Smooth muscle cell of the coronary artery (primary cell): ENCODE data around the gene EGLN2. TPM values are rescaled to one million over a fixed set of nuclear protein-coding genes. Genes with fewer than 3 reads are reported as not detected.

Experiments used
- total RNA-seq: library from RNA; depleted of rRNA; stranded (reverse); fragments of >200 nt; gene quantifications from 2 replicates; pipeline ENCODE4 v1.2.3, GENCODE V29; 2014; ENCODE audit warnings: low replicate concordance

The EGLN2 gene
- 79.9 and 112 TPM in 2 replicates for total RNA-seq

DNA sequence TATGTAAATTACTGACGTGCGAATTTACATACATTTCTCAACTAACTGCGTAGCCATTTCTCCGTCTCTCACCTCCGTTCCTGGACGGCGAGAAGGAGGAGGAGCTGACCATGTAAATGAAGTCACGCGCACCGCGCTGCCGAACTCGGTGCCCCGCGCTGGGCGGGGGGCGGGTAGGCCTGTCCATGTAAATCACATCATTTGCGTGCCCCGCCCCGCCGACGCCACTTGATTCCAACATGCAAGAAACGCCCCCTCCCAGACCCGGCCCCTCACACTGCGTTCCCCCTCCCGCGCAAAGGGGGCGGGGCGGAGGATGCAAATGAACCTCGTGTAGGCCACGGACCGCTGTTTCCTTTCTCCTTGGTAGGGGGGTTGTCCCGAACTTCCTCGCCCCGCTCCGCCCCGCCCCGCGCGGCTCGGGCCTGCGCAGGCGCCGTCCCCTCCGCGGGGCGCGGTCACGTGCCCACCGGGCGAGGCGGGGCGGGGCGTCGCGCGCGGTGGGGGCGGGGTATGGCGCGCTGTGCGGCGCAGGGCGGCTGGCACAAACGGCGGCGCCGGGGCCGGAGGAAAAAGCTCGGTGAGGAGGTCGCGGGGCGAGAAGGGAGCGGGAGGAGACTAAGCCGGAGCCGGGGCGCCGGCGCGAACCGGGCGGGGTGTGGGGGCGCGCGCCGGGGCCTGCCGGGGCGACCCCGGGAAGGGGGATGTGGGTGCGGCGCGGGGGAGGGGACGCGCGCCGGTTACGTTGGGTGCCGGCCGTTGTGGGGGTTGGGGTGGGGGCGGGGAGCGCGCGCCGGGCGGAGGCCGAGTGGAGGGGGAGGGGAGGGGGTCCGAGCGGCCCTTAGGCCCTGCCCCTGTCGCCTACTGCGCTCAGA is at the start of gene EGLN2:
TSS of gene EGLN2 (plus strand) at position 509 of the 875 bp plus-strand sequence. CDS start 1,382 bp downstream, outside the sequence.

DNA sequence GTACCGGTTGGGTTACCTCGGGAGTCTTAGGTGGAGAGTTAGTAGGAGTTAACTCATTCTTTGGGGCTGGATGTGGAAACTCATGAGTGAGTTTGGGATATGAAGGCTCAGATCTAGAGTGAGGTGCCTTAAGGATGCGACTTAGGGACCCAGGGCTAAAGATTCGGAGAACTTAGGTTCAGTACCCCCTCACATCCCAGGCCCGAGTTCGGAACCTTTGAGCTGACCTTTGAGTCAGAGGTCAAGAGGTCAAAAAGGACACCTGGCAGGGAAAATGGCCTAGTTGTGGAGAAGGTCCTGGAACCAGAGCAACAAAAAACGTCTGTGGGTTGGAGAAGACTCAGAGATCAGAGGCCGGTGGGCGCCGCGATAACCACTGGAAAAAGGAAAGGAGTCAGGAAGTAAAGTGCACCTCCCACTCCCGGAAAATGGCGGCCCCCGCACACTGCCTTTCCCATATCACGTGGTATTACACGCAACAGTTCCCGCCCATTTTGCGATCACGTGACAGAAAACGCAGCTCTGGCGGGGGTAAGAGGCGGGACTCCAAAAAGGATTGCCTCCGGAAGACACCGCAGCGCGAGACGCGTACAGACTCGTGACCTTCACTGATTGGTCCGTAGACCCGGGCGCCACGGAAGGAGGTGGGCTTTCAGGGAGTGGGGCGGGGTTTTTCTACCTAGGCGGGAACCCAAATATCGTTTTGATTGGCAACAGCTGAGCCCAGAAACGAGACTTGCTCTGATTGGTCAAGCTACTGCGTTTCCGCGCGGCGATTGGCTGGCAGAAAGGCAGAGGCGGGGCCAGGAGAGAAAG is 48.7 kb upstream of the EGLN2 start, which contains the start of gene ACTMAP:
TSS of gene ACTMAP (minus strand) at position 420 of the 816 bp plus-strand sequence. CDS start 674 bp downstream, outside the sequence.

DNA sequence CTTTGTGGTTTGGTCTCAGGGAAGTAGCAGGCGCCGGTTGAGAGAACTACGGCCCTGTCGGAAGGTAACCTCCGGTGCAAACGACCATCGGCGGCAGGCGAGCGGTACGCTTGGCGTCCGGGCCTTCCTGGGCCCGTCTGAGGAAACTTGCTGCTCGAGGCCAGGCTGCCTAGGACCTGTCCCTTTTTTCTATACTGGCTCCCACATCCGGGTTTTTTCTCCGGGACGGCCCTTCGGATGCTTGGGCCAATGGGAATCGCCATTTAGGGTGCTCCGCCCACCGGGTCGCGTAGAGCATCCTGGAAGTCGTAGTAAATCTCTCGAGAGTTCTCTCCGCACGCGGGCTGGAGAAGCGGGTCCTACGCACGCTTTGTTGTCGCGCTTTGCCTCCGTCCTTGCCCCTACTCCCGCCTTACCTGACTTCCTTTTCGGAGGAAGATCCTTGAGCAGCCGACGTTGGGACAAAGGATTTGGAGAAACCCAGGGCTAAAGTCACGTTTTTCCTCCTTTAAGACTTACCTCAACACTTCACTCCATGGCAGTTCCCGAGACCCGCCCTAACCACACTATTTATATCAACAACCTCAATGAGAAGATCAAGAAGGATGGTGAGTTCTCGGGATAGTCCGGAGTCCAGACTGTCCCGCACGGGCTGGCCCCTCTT is 48.0 kb upstream of the EGLN2 start, which contains the start of gene SNRPA:
TSS of gene SNRPA (plus strand) at position 330 of the 664 bp plus-strand sequence. CDS start at position 536, 206 bp downstream.

DNA sequence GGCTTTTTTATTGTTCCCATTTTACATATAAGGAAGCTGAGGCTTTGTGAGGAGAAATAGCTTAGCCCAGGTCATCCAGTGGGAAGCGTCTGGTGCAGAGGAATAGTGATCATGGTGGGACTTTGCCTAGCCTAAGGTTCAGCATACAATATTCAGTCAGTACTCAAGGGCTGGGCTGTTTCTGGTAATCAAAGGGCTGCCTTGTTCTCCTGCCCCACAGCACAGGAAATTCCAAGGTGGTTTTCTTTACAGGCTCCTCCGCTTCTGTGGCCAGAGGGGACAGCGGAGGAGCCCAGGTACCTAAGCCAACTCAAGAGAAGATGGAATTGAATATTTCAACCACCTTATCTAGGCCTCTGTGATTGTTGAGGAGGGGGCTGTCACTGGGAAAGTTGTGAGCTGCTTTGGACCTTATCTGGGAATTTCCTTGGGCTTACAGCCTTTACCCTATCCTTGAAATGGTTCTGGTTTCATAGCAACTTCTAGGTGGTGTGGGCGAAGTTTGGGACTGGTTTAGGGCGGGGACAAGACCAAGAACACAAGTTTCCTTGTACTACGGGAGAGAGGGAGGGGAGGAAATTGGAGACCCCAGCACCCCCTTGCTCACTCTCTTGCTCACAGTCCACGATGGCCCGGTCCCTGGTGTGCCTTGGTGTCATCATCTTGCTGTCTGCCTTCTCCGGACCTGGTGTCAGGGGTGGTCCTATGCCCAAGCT is 23.9 kb upstream of the EGLN2 start, which contains the start of gene MIA:
TSS of gene MIA (plus strand) at position 606 of the 716 bp plus-strand sequence. CDS start at position 628, 22 bp downstream.

DNA sequence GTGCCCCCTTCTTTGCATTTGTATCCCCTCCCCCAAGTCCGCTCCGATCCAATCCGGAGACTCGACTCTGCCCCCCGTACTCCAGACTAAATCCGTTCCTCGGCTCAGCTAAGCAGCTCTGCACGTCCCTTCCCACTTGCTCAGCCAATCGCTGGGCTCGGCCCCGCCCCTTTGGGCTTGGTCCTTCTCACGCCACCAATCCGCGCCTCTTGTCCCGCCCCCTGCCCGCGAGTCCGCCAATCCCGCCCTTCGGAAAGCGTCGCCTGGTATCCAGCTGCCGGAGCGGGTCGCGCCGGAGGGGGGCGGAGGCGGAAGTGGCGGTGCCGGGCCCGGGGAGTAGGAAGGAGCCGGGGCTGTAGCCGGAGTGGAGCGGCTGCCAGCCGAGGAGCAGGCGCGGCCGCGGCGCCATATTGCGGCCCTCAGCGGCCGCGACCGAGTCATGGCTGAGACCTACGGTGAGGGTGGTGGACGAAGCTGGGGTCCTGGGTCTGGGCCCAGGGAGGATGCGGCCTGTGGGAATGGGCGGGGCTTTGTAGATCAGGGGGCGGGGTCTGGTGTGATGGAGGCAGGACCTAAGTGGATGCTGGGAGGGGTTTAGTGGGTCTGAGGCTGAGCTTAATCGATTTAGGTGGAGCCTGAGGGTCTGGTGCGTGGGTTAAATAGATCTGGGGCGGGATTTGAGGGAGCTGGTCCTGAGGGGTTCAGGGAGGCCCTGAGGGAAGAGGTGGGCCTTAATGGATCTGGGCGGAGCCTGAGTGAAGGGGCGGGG is 20.9 kb upstream of the EGLN2 start, which contains the start of gene RAB4B:
TSS of gene RAB4B (plus strand) at position 311 of the 769 bp plus-strand sequence. CDS start at position 440, 129 bp downstream.

DNA sequence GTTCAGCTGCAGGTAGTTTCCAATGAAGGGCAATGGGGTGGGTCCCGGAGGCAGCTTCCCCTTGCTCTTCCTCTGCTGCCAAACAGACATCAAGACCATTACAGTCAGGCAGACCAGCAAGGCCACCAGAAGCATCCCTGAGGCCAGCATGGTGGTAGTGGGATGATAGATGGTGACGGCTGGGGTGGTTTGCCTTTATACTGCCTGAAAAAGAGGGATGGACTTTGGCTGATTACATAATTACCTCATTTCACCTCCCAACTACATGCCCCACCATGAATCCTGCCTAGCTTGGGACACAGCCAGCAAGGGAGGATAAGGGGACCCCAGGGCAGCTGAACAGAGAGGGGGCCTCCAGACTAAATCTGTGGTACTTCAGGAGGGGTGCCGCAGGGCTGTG is 51.3 kb downstream of the EGLN2 start, which contains the start of gene CYP2A6:
TSS of gene CYP2A6 (minus strand) at position 171 of the 400 bp plus-strand sequence. CDS start at position 150, 21 bp downstream.

Other genes with a start within 250 kb of the EGLN2 start
- 12.5 and 19.6 TPM in 2 replicates for gene SHKBP1, start 222.3 kb upstream of the EGLN2 start, total RNA-seq
- gene LTBP4, start 197.8 kb upstream of the EGLN2 start, total RNA-seq = 24.8 and 25.6 TPM in 2 replicates
- gene NUMBL, start 108.5 kb upstream of the EGLN2 start, total RNA-seq = 21.6 and 31.6 TPM in 2 replicates
- 22.8 and 24.0 TPM in 2 replicates for gene COQ8B, start 82.3 kb upstream of the EGLN2 start, total RNA-seq
- 11.9 and 12.3 TPM in 2 replicates for gene ITPKC, start 82.1 kb upstream of the EGLN2 start, total RNA-seq
- 0.35 and 0.45 TPM in 2 replicates for gene ACTMAP, start 48.7 kb upstream of the EGLN2 start, total RNA-seq
- 37.0 and 37.7 TPM in 2 replicates for gene SNRPA, start 48.0 kb upstream of the EGLN2 start, total RNA-seq
- gene MIA, start 23.7 kb upstream of the EGLN2 start, total RNA-seq = 0.35 TPM in 1 of 2 replicates, not detected in the other
- 3.4 and 8.5 TPM in 2 replicates for gene RAB4B, start 20.9 kb upstream of the EGLN2 start, total RNA-seq
- not detected in 2 replicates for gene CYP2A6, start 51.3 kb downstream of the EGLN2 start, total RNA-seq
- not detected in 2 replicates for gene CYP2A7, start 83.0 kb downstream of the EGLN2 start, total RNA-seq
- gene CYP2B6, start 192.1 kb downstream of the EGLN2 start, total RNA-seq = not detected in 2 replicates